Endothelial cell of umbilical vein (primary cell): Measurements from ENCODE around the gene TNIP1.

Source experiments
- EZH2 ChIP-seq: IDR thresholded peaks from 2 replicates; pipeline ENCODE4 v1.6.1; 2012; ENCODE audit warnings: borderline replicate concordance, low read depth, mild to moderate bottlenecking, moderate library complexity, low read length, inconsistent platforms; ENCODE audit not compliant: severe bottlenecking
- MYC ChIP-seq: IDR thresholded peaks from one replicate; pipeline ENCODE4 v1.6.1; 2011; ENCODE audit warnings: mild to moderate bottlenecking, low read depth, low read length
- POLR2A ChIP-seq: IDR thresholded peaks from 2 replicates; pipeline ENCODE4 v1.6.1; 2012; ENCODE audit warnings: low read depth, mild to moderate bottlenecking, control low read depth, low read length
- POLR2AphosphoS5 ChIP-seq: IDR thresholded peaks from 2 replicates; pipeline ENCODE4 v1.6.1; 2012; ENCODE audit warnings: low read depth, mild to moderate bottlenecking, control low read depth, low read length, moderate library complexity; ENCODE audit not compliant: insufficient read depth
- TF ChIP-seq, protein P1 (sequence below), 2 donors: IDR thresholded peaks; 1 replicate in 1 of 2; 2 replicates in 1 of 2; pipeline ENCODE4 v1.5.1; 2011; ENCODE audit warnings: low read length in 2 of 2, mild to moderate bottlenecking in 2 of 2, moderate library complexity in 2 of 2, control low read depth in 1 of 2, inconsistent platforms in 1 of 2, low read depth in 1 of 2; ENCODE audit not compliant: insufficient read depth in 1 of 2; ENCODE audit errors: extremely low read depth in 1 of 2
- TF ChIP-seq, protein P2 (sequence below): IDR thresholded peaks from 2 replicates; pipeline ENCODE4 v1.6.1; 2011; ENCODE audit not compliant: insufficient read depth, insufficient read length

- TF ChIP-seq MYC, result no peak
- TF ChIP-seq, protein P1, sequence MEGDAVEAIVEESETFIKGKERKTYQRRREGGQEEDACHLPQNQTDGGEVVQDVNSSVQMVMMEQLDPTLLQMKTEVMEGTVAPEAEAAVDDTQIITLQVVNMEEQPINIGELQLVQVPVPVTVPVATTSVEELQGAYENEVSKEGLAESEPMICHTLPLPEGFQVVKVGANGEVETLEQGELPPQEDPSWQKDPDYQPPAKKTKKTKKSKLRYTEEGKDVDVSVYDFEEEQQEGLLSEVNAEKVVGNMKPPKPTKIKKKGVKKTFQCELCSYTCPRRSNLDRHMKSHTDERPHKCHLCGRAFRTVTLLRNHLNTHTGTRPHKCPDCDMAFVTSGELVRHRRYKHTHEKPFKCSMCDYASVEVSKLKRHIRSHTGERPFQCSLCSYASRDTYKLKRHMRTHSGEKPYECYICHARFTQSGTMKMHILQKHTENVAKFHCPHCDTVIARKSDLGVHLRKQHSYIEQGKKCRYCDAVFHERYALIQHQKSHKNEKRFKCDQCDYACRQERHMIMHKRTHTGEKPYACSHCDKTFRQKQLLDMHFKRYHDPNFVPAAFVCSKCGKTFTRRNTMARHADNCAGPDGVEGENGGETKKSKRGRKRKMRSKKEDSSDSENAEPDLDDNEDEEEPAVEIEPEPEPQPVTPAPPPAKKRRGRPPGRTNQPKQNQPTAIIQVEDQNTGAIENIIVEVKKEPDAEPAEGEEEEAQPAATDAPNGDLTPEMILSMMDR (IDR thresholded peaks at IDR 0.05; ENCODE audit: extremely low read depth in 1 of 2, insufficient read depth in 1 of 2, low read depth in 1 of 2, low read length in 2 of 2), result no peak
- TF ChIP-seq, protein P2, sequence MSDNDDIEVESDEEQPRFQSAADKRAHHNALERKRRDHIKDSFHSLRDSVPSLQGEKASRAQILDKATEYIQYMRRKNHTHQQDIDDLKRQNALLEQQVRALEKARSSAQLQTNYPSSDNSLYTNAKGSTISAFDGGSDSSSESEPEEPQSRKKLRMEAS, result no peak
- TF ChIP-seq POLR2A, result no peak
- no peak for TF ChIP-seq POLR2AphosphoS5
- TF ChIP-seq EZH2, result no peak
Measured at GRCh38 chr5:151002681-151003502, 77.9 kb downstream of the TNIP1 start.
